Thyroid gland (tissue), 4 donors: Measurements from ENCODE around the gene PARD3B. TPM values are rescaled to one million over a fixed set of nuclear protein-coding genes. Genes with fewer than 3 reads are reported as not detected.

Experiments used
- DNase-seq, 2 donors: peaks; one replicate each; pipeline ENCODE4 v3.0.0-alpha.2; 2019
- H3K27ac ChIP-seq, 3 donors: fragments of 200-600 bp; sonication (generic); 1 replicate in 2 of 3; 2 replicates in 1 of 3; pipeline ENCODE4 v1.5.1; 2016 to 2019; ENCODE audit warnings: mild to moderate bottlenecking in 1 of 3, moderate library complexity in 1 of 3
- H3K27me3 ChIP-seq: fragments of 200-600 bp; sonication (generic); one replicate; pipeline ENCODE4 v1.5.1; 2019
- H3K36me3 ChIP-seq, 2 donors: fragments of 200-600 bp; sonication (generic); one replicate each; pipeline ENCODE4 v1.5.1; 2016 to 2019
- H3K4me1 ChIP-seq, 2 donors: fragments of 200-600 bp; sonication (generic); one replicate each; pipeline ENCODE4 v1.5.1; 2017 to 2019
- H3K4me3 ChIP-seq, 3 donors: fragments of 200-600 bp; sonication (generic); replicated peaks in 1 of 3; 1 replicate in 2 of 3; 2 replicates in 1 of 3; pipeline ENCODE4 v1.5.1; 2016; ENCODE audit warnings: mild to moderate bottlenecking in 1 of 3
- H3K9me3 ChIP-seq: fragments of 200-600 bp; sonication (generic); one replicate; pipeline ENCODE4 v1.5.1; 2017
- CTCF ChIP-seq, 6 experiments: fragments of 200-600 bp in 3 of 6; fragments of 450-650 bp in 3 of 6; sonication (generic) in 3 of 6; IDR thresholded peaks; one replicate each; pipeline ENCODE4 v1.5.1; 2016 to 2019; ENCODE audit warnings: antibody characterized with exemption in 6 of 6, mild to moderate bottlenecking in 2 of 6, inconsistent platforms in 1 of 6, moderate library complexity in 1 of 6
- POLR2A ChIP-seq, 2 donors: fragments of 450-650 bp; IDR thresholded peaks; one replicate each; pipeline ENCODE4 v1.6.1; 2017; ENCODE audit warnings: antibody characterized with exemption in 2 of 2, mild to moderate bottlenecking in 2 of 2, moderate library complexity in 1 of 2
- WGBS, 2 donors: methylation state at CpG; one replicate each; pipeline ENCODE4 v1.1.5; 2017; 5-methylcytosine and 5-hydroxymethylcytosine counted together
- intact Hi-C: fragments of 100-400 bp; cut with DNase I; formaldehyde crosslinking; loops from one replicate; pipeline ENCODE4 v1.15.1; 2023
- total RNA-seq, 4 donors: library from RNA; depleted of rRNA; stranded (reverse); fragments of >200 nt; gene quantifications; one replicate each; pipeline ENCODE4 v1.2.3, GENCODE V29; 2016

Gene PARD3B
- total RNA-seq, 4 donors from 2014 or later, result 27.0 to 43.4 (median 34.6) TPM

GRCh38 chr2:204964414-204964813 is 419.1 kb downstream of the PARD3B start:
- 94 to 96% methylated on average over 3 of the region's 3 CpGs for WGBS, 2 donors
- Histone ChIP-seq H3K36me3 (no peaks in the 10 kb centered on the region), H3K4me3 (no peak overlapping the region), H3K9me3 (no peaks in the 10 kb centered on the region), H3K4me1 (peaks cover 3 to 10% of the 10 kb centered on the region in 2 donors), H3K27ac (no peak overlapping the region), H3K27me3 (no peaks in the 10 kb centered on the region)
- intact Hi-C loops, result no loop called here
- DNase-seq, result no peak
- TF ChIP-seq CTCF (IDR thresholded peaks at IDR 0.05) (no peak), POLR2A (IDR thresholded peaks at IDR 0.05) (no peak)

- no peaks in the 10 kb centered on the region for H3K27me3 ChIP-seq
- no peak overlapping the region for H3K27ac ChIP-seq
- DNase-seq, result peak; percentile 13
- intact Hi-C loops, result no loop called here
- no peaks in the 10 kb centered on the region for H3K9me3 ChIP-seq
- H3K36me3 ChIP-seq, result no peaks in the 10 kb centered on the region
- H3K4me1 ChIP-seq, result peaks cover 3 to 10% of the 10 kb centered on the region in 2 donors
- WGBS, 2 donors, result 62 to 63% methylated on average over 5 of the region's 5 CpGs
- H3K4me3 ChIP-seq, result no peak overlapping the region
- no peak for TF ChIP-seq POLR2A (IDR thresholded peaks at IDR 0.05)
- no peak for TF ChIP-seq CTCF (IDR thresholded peaks at IDR 0.05)
Measured at GRCh38 chr2:204966245-204966644, 421.0 kb downstream of the PARD3B start.

GRCh38 chr2:204967199-204967960 is 422.1 kb downstream of the PARD3B start:
- H3K4me3 ChIP-seq, result no peak overlapping the region
- DNase-seq, result no peak
- intact Hi-C loops, result no loop called here
- H3K27me3 ChIP-seq, result no peaks in the 10 kb centered on the region
- no peak for TF ChIP-seq CTCF (IDR thresholded peaks at IDR 0.05)
- no peak for TF ChIP-seq POLR2A (IDR thresholded peaks at IDR 0.05)
- peaks cover 3 to 10% of the 10 kb centered on the region in 2 donors for H3K4me1 ChIP-seq
- WGBS, 2 donors, result 72 to 78% methylated on average over 7 of the region's 7 CpGs
- no peaks in the 10 kb centered on the region for H3K9me3 ChIP-seq
- H3K36me3 ChIP-seq, result no peaks in the 10 kb centered on the region
- H3K27ac ChIP-seq, result no peak overlapping the region

GRCh38 chr2:204971206-204971907 is 426.1 kb downstream of the PARD3B start:
- no peak overlapping the region for H3K4me3 ChIP-seq
- intact Hi-C loops, result no loop called here
- 77 to 86% methylated on average over 2 of the region's 2 CpGs for WGBS, 2 donors
- TF ChIP-seq CTCF (IDR thresholded peaks at IDR 0.05) (no peak), POLR2A (IDR thresholded peaks at IDR 0.05) (no peak)
- no peak for DNase-seq
- H3K9me3 ChIP-seq, result no peaks in the 10 kb centered on the region
- H3K27me3 ChIP-seq, result no peaks in the 10 kb centered on the region
- H3K4me1 ChIP-seq, result peaks cover 6 to 7% of the 10 kb centered on the region in 2 donors
- no peaks in the 10 kb centered on the region for H3K36me3 ChIP-seq
- no peak overlapping the region for H3K27ac ChIP-seq

GRCh38 chr2:204972161-204972560 is 426.9 kb downstream of the PARD3B start:
- DNase-seq, result no peak
- Histone ChIP-seq H3K4me1 (peaks cover 3 to 6% of the 10 kb centered on the region in 2 donors), H3K27me3 (no peaks in the 10 kb centered on the region), H3K36me3 (no peaks in the 10 kb centered on the region), H3K4me3 (no peak overlapping the region), H3K9me3 (no peaks in the 10 kb centered on the region), H3K27ac (no peak overlapping the region)
- no peak for TF ChIP-seq POLR2A (IDR thresholded peaks at IDR 0.05)
- intact Hi-C loops, result no loop called here
